Fibroblast of lung (primary cell): ENCODE data around the gene DVL3. TPM values are rescaled to one million over a fixed set of nuclear protein-coding genes. Genes with fewer than 3 reads are reported as not detected.

Experiments
- DNase-seq, 2 donors: peaks; one replicate each; pipeline versions ENCODE4 v3.0.0 to v3.0.0-alpha.2; 2010; ENCODE audit warnings: low read depth in 2 of 2
- H2AFZ ChIP-seq: 2 replicates; pipeline ENCODE4 v1.5.1; 2012; ENCODE audit warnings: low read length, control low read depth, inconsistent platforms
- H3K27ac ChIP-seq: 2 replicates; pipeline ENCODE4 v1.5.1; 2011; ENCODE audit warnings: low read length, control low read depth; ENCODE audit not compliant: insufficient read depth
- H3K27me3 ChIP-seq: 2 replicates; pipeline ENCODE4 v1.5.1; 2011; ENCODE audit warnings: mild to moderate bottlenecking, low read length; ENCODE audit not compliant: control insufficient read depth, insufficient read depth
- H3K36me3 ChIP-seq: 2 replicates; pipeline ENCODE4 v1.5.1; 2011; ENCODE audit warnings: low read length; ENCODE audit not compliant: control insufficient read depth, insufficient read depth
- H3K4me1 ChIP-seq: 2 replicates; pipeline ENCODE4 v1.5.1; 2011; ENCODE audit warnings: low read length; ENCODE audit not compliant: control insufficient read depth, insufficient read depth; ENCODE audit errors: extremely low read depth
- H3K4me2 ChIP-seq: 2 replicates; pipeline ENCODE4 v1.5.1; 2011; ENCODE audit warnings: low read length, control low read depth; ENCODE audit not compliant: insufficient read depth; ENCODE audit errors: extremely low read depth
- H3K4me3 ChIP-seq, 4 experiments: fragments of 200-600 bp in 1 of 4; sonication (generic) in 1 of 4; replicated peaks in 1 of 4; 2 replicates each; pipeline ENCODE4 v1.5.1; 2011 to 2016; ENCODE audit warnings: low read length in 4 of 4, low read depth in 3 of 4, mild to moderate bottlenecking in 3 of 4, control low read depth in 2 of 4, inconsistent platforms in 1 of 4, mixed read lengths in 1 of 4; ENCODE audit not compliant: insufficient read depth in 1 of 4; ENCODE audit errors: control extremely low read depth in 1 of 4
- H3K79me2 ChIP-seq: 2 replicates; pipeline ENCODE4 v1.5.1; 2012; ENCODE audit warnings: mild to moderate bottlenecking, low read length, inconsistent platforms; ENCODE audit not compliant: control insufficient read depth, insufficient read depth
- H3K9ac ChIP-seq: 2 replicates; pipeline ENCODE4 v1.5.1; 2011; ENCODE audit warnings: mild to moderate bottlenecking, low read length, control low read depth; ENCODE audit not compliant: insufficient read depth
- H3K9me3 ChIP-seq: 2 replicates; pipeline ENCODE4 v1.5.1; 2012; ENCODE audit warnings: low read depth, low read length; ENCODE audit not compliant: control insufficient read depth, insufficient read depth
- H4K20me1 ChIP-seq: 2 replicates; pipeline ENCODE4 v1.5.1; 2011; ENCODE audit warnings: low read length; ENCODE audit not compliant: control insufficient read depth, insufficient read depth; ENCODE audit errors: extremely low read depth
- CTCF ChIP-seq, 2 donors: IDR thresholded peaks in 1 of 2; conservative IDR thresholded peaks in 1 of 2; 1 replicate in 1 of 2; 2 replicates in 1 of 2; pipeline ENCODE4 v1.5.1; 2011 to 2012; ENCODE audit warnings: low read length in 2 of 2, control low read depth in 1 of 2, inconsistent platforms in 1 of 2, low read depth in 1 of 2, mild to moderate bottlenecking in 1 of 2
- EZH2 ChIP-seq: IDR thresholded peaks from 2 replicates; pipeline ENCODE4 v1.5.1; 2012; ENCODE audit warnings: low read length, control low read depth, mild to moderate bottlenecking; ENCODE audit errors: missing control alignments
- polyA plus RNA-seq, 2 donors: library from polyadenylated mRNA; depleted of rRNA in 1 of 2; stranded (reverse) in 1 of 2; unstranded in 1 of 2; fragments of >200 nt; gene quantifications; 2 replicates each; pipeline ENCODE4 v1.2.1, GENCODE V29; 2011 to 2012; ENCODE audit warnings: missing spikeins in 1 of 2
- total RNA-seq: library from RNA; depleted of rRNA; stranded (reverse); fragments of >200 nt; gene quantifications from 2 replicates; pipeline ENCODE4 v1.2.1, GENCODE V29; 2014

The DVL3 gene
- total and polyA plus RNA-seq, 2 donors (not counting 1 experiment from before 2014, with no cell fraction given), result 19.8 to 33.7 TPM

- Histone ChIP-seq H3K79me2 (no peaks in the 10 kb centered on the region), H3K4me3 (no peak overlapping the region), H3K4me1 (no peaks in the 10 kb centered on the region), H3K9ac (no peak overlapping the region), H3K27me3 (no peaks in the 10 kb centered on the region), H3K27ac (no peak overlapping the region), H3K9me3 (no peaks in the 10 kb centered on the region), H2AFZ (no peak overlapping the region), H3K4me2 (no peak overlapping the region), H3K36me3 (no peaks in the 10 kb centered on the region), H4K20me1 (no peaks in the 10 kb centered on the region)
- TF ChIP-seq CTCF (conservative IDR thresholded peaks at IDR 0.05 in 1 of 2, IDR thresholded peaks at IDR 0.05 in 1 of 2; ENCODE audit: low read depth in 1 of 2, low read length in 2 of 2) (peak; percentile 46 to 54), EZH2 (no peak)
- peak; percentile 45 to 50 for DNase-seq
Observed at GRCh38 chr3:184129012-184129411, 26.2 kb upstream of the DVL3 start.

GRCh38 chr3:184132945-184133344, 22.2 kb upstream of the DVL3 start:
- Histone ChIP-seq H3K9me3 (no peaks in the 10 kb centered on the region), H3K36me3 (no peaks in the 10 kb centered on the region), H3K9ac (no peak overlapping the region), H3K27me3 (no peaks in the 10 kb centered on the region), H4K20me1 (no peaks in the 10 kb centered on the region), H3K4me2 (no peak overlapping the region), H3K27ac (no peak overlapping the region), H2AFZ (no peak overlapping the region), H3K4me1 (peaks cover 4% of the 10 kb centered on the region), H3K79me2 (peaks cover 29% of the 10 kb centered on the region), H3K4me3 (no peak overlapping the region)
- no peak for DNase-seq
- TF ChIP-seq CTCF (conservative IDR thresholded peaks at IDR 0.05 in 1 of 2, IDR thresholded peaks at IDR 0.05 in 1 of 2; ENCODE audit: low read depth in 1 of 2, low read length in 2 of 2) (no peak), EZH2 (no peak)

GRCh38 chr3:184133840-184134745, 21.1 kb upstream of the DVL3 start:
- Histone ChIP-seq H3K4me2 (peak overlapping the region; percentile 91), H3K9me3 (no peaks in the 10 kb centered on the region), H3K79me2 (peaks cover 31% of the 10 kb centered on the region), H3K4me1 (peaks cover 4% of the 10 kb centered on the region), H3K9ac (no peak overlapping the region), H3K27me3 (no peaks in the 10 kb centered on the region), H3K4me3 (peak overlapping the region; percentile 29 to 94 (median 75)), H4K20me1 (no peaks in the 10 kb centered on the region), H3K27ac (peak overlapping the region; percentile 47), H2AFZ (peak overlapping the region; percentile 97), H3K36me3 (no peaks in the 10 kb centered on the region)
- DNase-seq, result peak; percentile 83 to 84
- TF ChIP-seq CTCF (conservative IDR thresholded peaks at IDR 0.05 in 1 of 2, IDR thresholded peaks at IDR 0.05 in 1 of 2; ENCODE audit: low read depth in 1 of 2, low read length in 2 of 2) (no peak), EZH2 (no peak)
